Liver (tissue), 9 donors: ENCODE results near the gene VWF. TPM values are rescaled to one million over a fixed set of nuclear protein-coding genes. Genes with fewer than 3 reads are reported as not detected.

Experiments used
- DNase-seq: peaks from one replicate; pipeline ENCODE4 v3.0.0-alpha.2; 2017; ENCODE audit warnings: low spot score
- H3K27ac ChIP-seq, 2 donors: one replicate each; pipeline ENCODE4 v1.7.0; 2013; ENCODE audit warnings: inconsistent platforms in 2 of 2, low read length in 2 of 2, control low read depth in 1 of 2, low read depth in 1 of 2, mild to moderate bottlenecking in 1 of 2
- H3K27me3 ChIP-seq, 4 donors: one replicate each; pipeline versions ENCODE4 v1.6.1 to v1.7.0; 2013; ENCODE audit warnings: low read length in 3 of 4, inconsistent platforms in 1 of 4, mild to moderate bottlenecking in 1 of 4, moderate library complexity in 1 of 4; ENCODE audit not compliant: control insufficient read depth in 4 of 4, insufficient read depth in 4 of 4
- H3K36me3 ChIP-seq, 4 donors: one replicate each; pipeline versions ENCODE4 v1.6.1 to v1.7.0; 2013; ENCODE audit warnings: low read length in 3 of 4, mild to moderate bottlenecking in 3 of 4, low read depth in 1 of 4, moderate library complexity in 1 of 4; ENCODE audit not compliant: control insufficient read depth in 4 of 4, insufficient read depth in 3 of 4
- H3K4me1 ChIP-seq, 4 donors: one replicate each; pipeline versions ENCODE4 v1.6.1 to v1.7.0; 2013; ENCODE audit warnings: low read length in 3 of 4, mild to moderate bottlenecking in 3 of 4, moderate library complexity in 1 of 4; ENCODE audit not compliant: control insufficient read depth in 4 of 4, insufficient read depth in 4 of 4
- H3K4me3 ChIP-seq, 3 donors: one replicate each; pipeline versions ENCODE4 v1.6.1 to v1.7.0; 2013; ENCODE audit warnings: low read length in 3 of 3, control low read depth in 1 of 3, low read depth in 1 of 3, mild to moderate bottlenecking in 1 of 3
- H3K9ac ChIP-seq, 2 donors: one replicate each; pipeline ENCODE4 v1.7.0; 2013; ENCODE audit warnings: low read length in 2 of 2, mild to moderate bottlenecking in 2 of 2, moderate library complexity in 2 of 2, control low read depth in 1 of 2, low read depth in 1 of 2
- H3K9me3 ChIP-seq, 4 donors: one replicate each; pipeline versions ENCODE4 v1.6.1 to v1.7.0; 2013; ENCODE audit warnings: low read length in 3 of 4; ENCODE audit not compliant: control insufficient read depth in 4 of 4
- ATF3 ChIP-seq: IDR thresholded peaks from 2 replicates; pipeline ENCODE4 v1.6.1; 2016; ENCODE audit warnings: antibody characterized with exemption
- CTCF ChIP-seq: fragments of 150-350 bp; IDR thresholded peaks from 2 replicates; pipeline ENCODE4 v1.5.1; 2017; ENCODE audit warnings: improper control_type of control experiment, low read depth, low read length; ENCODE audit not compliant: missing input control
- EGR1 ChIP-seq, 2 donors: IDR thresholded peaks; 2 replicates each; pipeline ENCODE4 v1.6.1; 2016 to 2018; ENCODE audit warnings: antibody characterized with exemption in 2 of 2, low read depth in 2 of 2
- FOXA2 ChIP-seq: IDR thresholded peaks from 2 replicates; pipeline ENCODE4 v1.6.1; 2016; ENCODE audit warnings: antibody characterized with exemption
- GABPA ChIP-seq, 2 donors: IDR thresholded peaks in 1 of 2; conservative IDR thresholded peaks in 1 of 2; 2 replicates each; pipeline ENCODE4 v1.6.1; 2016; ENCODE audit warnings: antibody characterized with exemption in 2 of 2, mild to moderate bottlenecking in 1 of 2, moderate library complexity in 1 of 2
- HNF4A ChIP-seq, 2 donors: conservative IDR thresholded peaks; 2 replicates each; pipeline ENCODE4 v1.6.1; 2016; ENCODE audit warnings: antibody characterized with exemption in 2 of 2, mild to moderate bottlenecking in 2 of 2
- HNF4G ChIP-seq: IDR thresholded peaks from 2 replicates; pipeline ENCODE4 v1.6.1; 2016; ENCODE audit warnings: antibody characterized with exemption
- JUND ChIP-seq, 2 donors: IDR thresholded peaks; 2 replicates each; pipeline ENCODE4 v1.6.1; 2016; ENCODE audit warnings: antibody characterized with exemption in 2 of 2
- MAX ChIP-seq: IDR thresholded peaks from 2 replicates; pipeline ENCODE4 v1.6.1; 2016; ENCODE audit warnings: antibody characterized with exemption
- RAD21 ChIP-seq, 2 donors: IDR thresholded peaks; 2 replicates each; pipeline ENCODE4 v1.6.1; 2016; ENCODE audit warnings: antibody characterized with exemption in 2 of 2, mild to moderate bottlenecking in 2 of 2
- REST ChIP-seq: IDR thresholded peaks from 2 replicates; pipeline ENCODE4 v1.6.1; 2016; ENCODE audit warnings: antibody characterized with exemption, mild to moderate bottlenecking
- RXRA ChIP-seq, 2 donors: IDR thresholded peaks; 2 replicates each; pipeline ENCODE4 v1.6.1; 2017 to 2018; ENCODE audit warnings: antibody characterized with exemption in 2 of 2, mild to moderate bottlenecking in 1 of 2
- WGBS: extraction: QIAGEN DNeasy Blood & Tissue Kit; methylation state at CpG from one replicate; pipeline ENCODE4 v1.1.7; 2013; 5-methylcytosine and 5-hydroxymethylcytosine counted together
- polyA plus RNA-seq, 2 donors: library from polyadenylated mRNA; stranded (reverse) in 1 of 2; unstranded in 1 of 2; fragments of 200-250 nt in 1 of 2; fragments of >200 nt in 1 of 2; fragmentation: Nextera tagmentation in 1 of 2; extraction: Ambion mirVana in 1 of 2; gene quantifications; one replicate each; pipeline versions ENCODE4 v1.2.1 to v1.2.3, GENCODE V29; 2013 to 2015
- total RNA-seq, 2 donors: library from RNA; depleted of rRNA; stranded (reverse); fragments of >200 nt; gene quantifications; one replicate each; pipeline ENCODE4 v1.2.3, GENCODE V29; 2014
- TF ChIP-seq, protein P1 (sequence below): IDR thresholded peaks from 2 replicates; pipeline ENCODE4 v1.6.1; 2016; ENCODE audit warnings: antibody characterized with exemption
- donor health status: healthy.
- donor health status: healthy.
- donor health status: healthy.
- donor health status: healthy.
- donor health status: healthy.

Gene VWF
- total and polyA plus RNA-seq, 4 donors, result 2.1 to 10.8 (median 4.0) TPM

- TF ChIP-seq REST (no peak), RAD21 (IDR thresholded peaks at IDR 0.05) (no peak), HNF4G (no peak), FOXA2 (no peak), GABPA (IDR thresholded peaks at IDR 0.05 in 1 of 2, conservative IDR thresholded peaks at IDR 0.05 in 1 of 2) (no peak), JUND (IDR thresholded peaks at IDR 0.05) (no peak)
Measured at GRCh38 chr12:5984873-5985272, 139.6 kb downstream of the VWF start (continued).

DNA sequence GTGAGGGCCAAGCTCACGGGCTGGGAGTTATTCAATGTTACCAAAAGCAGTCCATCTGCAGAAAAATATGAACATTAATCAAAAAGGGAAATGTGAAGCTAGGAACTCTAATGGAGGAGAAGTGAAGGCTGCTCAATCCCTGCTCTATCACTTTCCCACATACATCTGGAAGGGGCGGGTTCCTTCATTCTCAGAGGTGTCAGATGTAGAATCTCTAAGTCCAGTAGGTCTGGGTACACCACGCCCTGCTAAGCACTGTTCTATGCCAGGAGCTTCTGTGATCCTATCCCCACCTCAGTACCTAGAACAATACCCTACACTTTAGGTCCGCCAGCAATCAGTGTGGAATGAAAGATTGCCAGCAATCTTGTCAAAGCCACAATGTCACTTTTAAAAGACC, 142.4 kb downstream of the VWF start:
- Histone ChIP-seq H3K9me3 (no peaks in the 10 kb centered on the region), H3K27me3 (no peaks in the 10 kb centered on the region), H3K4me1 (no peaks in the 10 kb centered on the region), H3K9ac (no peak overlapping the region), H3K36me3 (no peaks in the 10 kb centered on the region), H3K4me3 (no peak overlapping the region), H3K27ac (no peak overlapping the region)
- DNase-seq, result no peak
- TF ChIP-seq EGR1 (IDR thresholded peaks at IDR 0.05; ENCODE audit: low read depth in 2 of 2), result no peak
- TF ChIP-seq FOXA2, result no peak
- no peak for TF ChIP-seq GABPA (IDR thresholded peaks at IDR 0.05 in 1 of 2, conservative IDR thresholded peaks at IDR 0.05 in 1 of 2)
- no peak for TF ChIP-seq MAX
- TF ChIP-seq, protein P1, sequence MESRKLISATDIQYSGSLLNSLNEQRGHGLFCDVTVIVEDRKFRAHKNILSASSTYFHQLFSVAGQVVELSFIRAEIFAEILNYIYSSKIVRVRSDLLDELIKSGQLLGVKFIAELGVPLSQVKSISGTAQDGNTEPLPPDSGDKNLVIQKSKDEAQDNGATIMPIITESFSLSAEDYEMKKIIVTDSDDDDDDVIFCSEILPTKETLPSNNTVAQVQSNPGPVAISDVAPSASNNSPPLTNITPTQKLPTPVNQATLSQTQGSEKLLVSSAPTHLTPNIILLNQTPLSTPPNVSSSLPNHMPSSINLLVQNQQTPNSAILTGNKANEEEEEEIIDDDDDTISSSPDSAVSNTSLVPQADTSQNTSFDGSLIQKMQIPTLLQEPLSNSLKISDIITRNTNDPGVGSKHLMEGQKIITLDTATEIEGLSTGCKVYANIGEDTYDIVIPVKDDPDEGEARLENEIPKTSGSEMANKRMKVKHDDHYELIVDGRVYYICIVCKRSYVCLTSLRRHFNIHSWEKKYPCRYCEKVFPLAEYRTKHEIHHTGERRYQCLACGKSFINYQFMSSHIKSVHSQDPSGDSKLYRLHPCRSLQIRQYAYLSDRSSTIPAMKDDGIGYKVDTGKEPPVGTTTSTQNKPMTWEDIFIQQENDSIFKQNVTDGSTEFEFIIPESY, result no peak
- TF ChIP-seq HNF4A (conservative IDR thresholded peaks at IDR 0.05), result no peak
- TF ChIP-seq RAD21 (IDR thresholded peaks at IDR 0.05), result no peak
- TF ChIP-seq RXRA (IDR thresholded peaks at IDR 0.05), result no peak
- TF ChIP-seq ATF3, result no peak
- TF ChIP-seq HNF4G, result no peak
- WGBS, result 85% methylated on average over 4 of the region's 4 CpGs

DNA sequence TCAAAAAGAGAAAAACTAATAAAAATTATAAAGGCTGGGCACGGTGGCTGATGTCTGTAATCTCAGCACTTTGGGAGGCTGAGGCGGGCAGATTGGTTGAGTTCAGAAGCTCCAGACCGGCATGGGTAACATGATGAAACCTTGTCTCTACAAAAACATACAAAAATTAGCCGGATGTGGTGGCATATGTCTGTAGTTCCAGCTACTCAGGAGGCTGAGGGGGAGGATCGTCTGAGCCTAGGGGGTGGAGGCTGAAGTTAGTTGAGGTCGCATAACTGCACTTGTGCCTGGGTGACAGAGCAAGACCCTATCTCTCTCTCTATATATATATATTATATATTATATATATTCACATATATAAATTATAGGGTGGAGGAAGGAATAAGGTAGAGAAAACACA, 146.9 kb downstream of the VWF start:
- Histone ChIP-seq H3K27me3 (no peaks in the 10 kb centered on the region), H3K4me3 (no peak overlapping the region), H3K9me3 (no peaks in the 10 kb centered on the region), H3K36me3 (no peaks in the 10 kb centered on the region), H3K27ac (no peak overlapping the region), H3K9ac (no peak overlapping the region), H3K4me1 (no peaks in the 10 kb centered on the region)
- no peak for DNase-seq
- WGBS, result 93% methylated on average over 6 of the region's 6 CpGs
- no peak for TF ChIP-seq CTCF
- TF ChIP-seq, protein P1, result no peak
